ENCODE data around the gene PRLR.

GRCh38 chr5:35026280-35026840 lies 203.9 kb downstream of the PRLR start:
- TF ChIP-seq GATA2 (IDR thresholded peaks at IDR 0.05; ENCODE audit: low read depth, low read length) (no peak), GATA3 (IDR thresholded peaks at IDR 0.05; ENCODE audit: low read depth, low read length) (no peak)
